C4-2B (cell line): ENCODE results near the gene RPL28.

ENCODE experiments used
- ZFX ChIP-seq: fragments of 450-650 bp; IDR thresholded peaks from 2 replicates; pipeline ENCODE4 v1.6.1; 2017
- TF ChIP-seq, protein P1 (sequence below): fragments of 450-650 bp; conservative IDR thresholded peaks from 2 replicates; pipeline ENCODE4 v1.5.1; 2017; ENCODE audit warnings: mild to moderate bottlenecking

DNA sequence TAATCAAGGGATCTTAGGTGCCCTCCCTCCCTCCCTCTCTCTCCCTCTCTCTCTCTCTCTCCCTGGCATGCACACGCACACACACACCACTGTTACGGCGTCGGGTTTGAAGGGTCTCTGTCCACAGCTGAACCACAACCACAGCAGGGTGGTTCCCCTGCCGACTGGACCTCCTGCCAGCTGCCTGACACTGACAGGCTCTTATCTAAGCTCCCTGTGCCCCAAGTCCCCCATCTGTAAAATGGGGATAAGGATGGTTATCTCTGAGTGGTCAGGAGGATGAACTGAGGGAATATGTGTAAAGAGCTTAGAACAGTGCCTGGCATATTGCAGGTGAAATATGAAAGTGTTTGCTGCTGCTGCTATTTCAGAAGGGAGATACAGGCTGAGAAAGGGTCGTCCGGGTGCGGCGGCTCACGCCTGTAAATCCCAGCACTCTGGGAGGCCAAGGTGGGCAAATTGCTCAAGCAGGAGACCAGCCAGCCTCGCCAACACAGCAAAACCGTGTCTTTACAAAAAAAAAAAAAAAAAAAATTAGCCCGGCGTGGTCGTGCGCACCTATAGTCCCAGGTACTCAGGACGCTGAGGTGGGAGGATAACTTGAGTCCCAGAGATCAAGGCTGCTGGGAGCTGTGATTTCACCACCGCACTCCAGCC, 58.2 kb downstream of the RPL28 start:
- TF ChIP-seq, protein P1, sequence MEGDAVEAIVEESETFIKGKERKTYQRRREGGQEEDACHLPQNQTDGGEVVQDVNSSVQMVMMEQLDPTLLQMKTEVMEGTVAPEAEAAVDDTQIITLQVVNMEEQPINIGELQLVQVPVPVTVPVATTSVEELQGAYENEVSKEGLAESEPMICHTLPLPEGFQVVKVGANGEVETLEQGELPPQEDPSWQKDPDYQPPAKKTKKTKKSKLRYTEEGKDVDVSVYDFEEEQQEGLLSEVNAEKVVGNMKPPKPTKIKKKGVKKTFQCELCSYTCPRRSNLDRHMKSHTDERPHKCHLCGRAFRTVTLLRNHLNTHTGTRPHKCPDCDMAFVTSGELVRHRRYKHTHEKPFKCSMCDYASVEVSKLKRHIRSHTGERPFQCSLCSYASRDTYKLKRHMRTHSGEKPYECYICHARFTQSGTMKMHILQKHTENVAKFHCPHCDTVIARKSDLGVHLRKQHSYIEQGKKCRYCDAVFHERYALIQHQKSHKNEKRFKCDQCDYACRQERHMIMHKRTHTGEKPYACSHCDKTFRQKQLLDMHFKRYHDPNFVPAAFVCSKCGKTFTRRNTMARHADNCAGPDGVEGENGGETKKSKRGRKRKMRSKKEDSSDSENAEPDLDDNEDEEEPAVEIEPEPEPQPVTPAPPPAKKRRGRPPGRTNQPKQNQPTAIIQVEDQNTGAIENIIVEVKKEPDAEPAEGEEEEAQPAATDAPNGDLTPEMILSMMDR: no peak
- TF ChIP-seq ZFX: no peak
